Measurements from ENCODE around the gene NTRK1.

Gene NTRK1

GRCh38 chr1:156838972-156839371, 21.7 kb upstream of the NTRK1 start:
- DNase-seq: peak in 3 of 5 experiments; percentile 17 to 39 (median 36)

DNA sequence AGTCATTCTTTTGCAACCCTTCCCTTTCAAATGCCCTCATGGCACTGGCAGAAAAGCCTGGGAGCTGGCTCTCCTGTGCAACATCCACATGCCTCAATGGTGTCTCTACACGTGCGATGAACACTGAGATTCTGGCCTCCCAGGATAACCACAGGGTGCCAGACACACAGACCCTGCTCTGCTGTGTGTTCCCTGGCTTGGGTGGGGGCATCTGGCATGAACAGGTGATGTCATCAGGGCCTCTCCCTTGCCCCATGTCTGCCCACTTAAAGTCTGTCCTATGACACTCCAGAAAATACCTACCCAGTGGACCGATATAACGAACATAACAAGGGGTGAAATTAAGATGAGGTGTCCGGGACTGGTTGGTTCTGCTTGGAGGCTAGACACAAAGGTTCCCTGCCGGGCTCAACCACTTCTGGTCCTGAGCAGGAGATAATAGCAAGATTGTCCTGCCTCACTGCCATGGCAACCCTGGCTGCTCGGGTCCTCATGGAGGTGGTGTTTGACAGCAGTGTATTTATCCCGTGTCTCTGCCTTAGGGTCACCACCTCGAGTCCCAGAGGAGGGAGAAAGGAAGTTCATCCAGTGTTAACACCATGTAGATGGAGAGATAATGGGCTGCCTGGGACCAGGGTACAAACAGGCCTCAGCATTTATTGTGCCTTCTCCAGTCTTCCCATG, 21.1 kb upstream of the NTRK1 start:
- no peak for DNase-seq

DNA sequence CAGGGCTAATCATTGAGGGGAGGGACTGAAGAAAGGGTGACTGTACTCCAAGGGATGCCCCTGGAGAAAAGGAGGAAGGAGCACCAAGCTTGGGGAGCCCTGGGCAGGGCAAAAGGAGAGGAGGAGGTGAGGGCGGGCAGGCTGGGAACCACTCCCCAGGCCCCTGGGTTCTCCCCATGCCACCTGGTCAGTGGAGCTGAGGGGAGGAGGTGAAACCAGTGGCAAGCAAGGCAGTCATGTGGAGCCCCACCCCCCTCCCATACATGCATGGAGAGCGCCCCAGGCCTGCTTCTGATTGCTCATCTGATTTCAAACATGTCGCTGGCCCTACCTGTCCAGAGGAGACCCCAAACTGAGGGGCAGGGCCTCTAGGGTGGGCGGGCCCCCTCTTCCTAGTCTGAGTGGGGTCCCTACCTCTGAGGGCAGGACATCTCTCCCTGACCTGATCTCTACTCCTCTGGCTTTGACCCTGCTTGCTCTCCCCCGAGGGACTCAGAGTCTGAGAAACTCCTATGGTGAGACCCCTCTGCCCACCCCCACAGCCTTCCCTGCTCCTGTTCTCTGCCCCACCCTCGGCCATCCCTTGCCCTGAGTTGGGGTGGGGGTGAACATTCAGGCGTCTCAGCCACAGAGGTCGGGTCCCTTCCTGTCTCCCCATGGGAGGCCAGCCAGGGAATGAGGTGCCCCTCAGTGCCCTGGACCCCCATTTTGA, 20.3 kb upstream of the NTRK1 start:
- DNase-seq: no peak

GRCh38 chr1:156840898-156841279, 19.8 kb upstream of the NTRK1 start:
- DNase-seq: no peak

DNA sequence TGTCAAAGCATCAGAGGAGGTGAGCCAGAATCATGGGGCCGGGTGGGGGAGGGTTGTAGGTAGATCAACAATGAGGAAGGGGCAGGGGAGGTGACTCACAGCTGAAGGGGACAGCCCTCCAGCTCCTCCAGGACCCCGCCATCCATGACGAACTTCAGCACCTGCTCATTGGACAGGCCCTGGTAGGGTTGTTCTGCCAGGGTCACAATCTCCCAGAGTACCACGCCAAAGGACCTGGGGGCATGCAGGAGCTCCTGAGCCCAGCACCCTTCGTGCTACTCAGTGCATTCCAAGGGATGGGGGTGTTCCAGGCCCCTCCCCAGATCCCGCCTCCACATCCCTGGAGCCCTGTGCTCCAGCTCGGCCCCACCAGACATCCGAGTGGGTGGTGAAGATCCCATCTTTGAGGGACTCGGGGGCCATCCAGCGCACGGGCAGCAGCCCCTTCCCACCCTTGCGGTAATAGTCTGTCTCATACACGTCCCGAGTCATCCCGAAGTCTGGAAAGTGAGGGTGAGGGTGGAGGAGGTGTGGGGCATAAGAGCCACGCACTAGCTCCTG, 19.3 kb upstream of the NTRK1 start:
- DNase-seq: no peak

DNA sequence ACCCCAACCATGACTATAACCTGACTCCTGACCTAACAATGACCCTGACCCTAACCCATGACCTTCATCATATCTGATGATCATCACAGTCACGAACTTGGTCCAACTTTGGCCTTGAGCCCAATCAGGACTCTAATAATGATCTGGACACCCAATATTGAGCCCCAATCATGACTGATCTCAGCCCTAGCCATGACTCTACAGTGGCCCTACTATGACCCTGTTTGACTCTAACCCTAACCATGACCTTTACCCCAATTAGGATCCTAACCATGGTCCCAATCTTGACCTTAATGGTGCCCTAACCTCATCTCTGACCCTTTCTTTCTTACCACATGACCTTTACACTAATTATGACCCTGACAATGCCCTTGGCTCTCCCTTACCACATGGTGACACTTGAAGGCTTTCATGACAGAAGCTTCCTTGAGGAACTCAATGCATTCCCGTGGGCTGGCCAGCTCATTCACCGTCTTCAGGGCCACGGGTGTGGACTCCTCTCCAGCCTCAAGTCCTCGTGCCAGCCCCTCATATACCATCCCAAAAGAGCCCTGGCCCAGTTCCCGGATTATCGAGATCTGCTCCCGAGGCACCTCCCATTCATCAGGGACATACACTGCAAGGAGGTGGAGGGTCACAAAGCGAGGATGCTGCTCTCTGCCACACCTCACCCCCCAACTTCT, 17.9 kb upstream of the NTRK1 start:
- DNase-seq: no peak

- no peak for DNase-seq
Measured at GRCh38 chr1:156844102-156844501, 16.6 kb upstream of the NTRK1 start.

DNA sequence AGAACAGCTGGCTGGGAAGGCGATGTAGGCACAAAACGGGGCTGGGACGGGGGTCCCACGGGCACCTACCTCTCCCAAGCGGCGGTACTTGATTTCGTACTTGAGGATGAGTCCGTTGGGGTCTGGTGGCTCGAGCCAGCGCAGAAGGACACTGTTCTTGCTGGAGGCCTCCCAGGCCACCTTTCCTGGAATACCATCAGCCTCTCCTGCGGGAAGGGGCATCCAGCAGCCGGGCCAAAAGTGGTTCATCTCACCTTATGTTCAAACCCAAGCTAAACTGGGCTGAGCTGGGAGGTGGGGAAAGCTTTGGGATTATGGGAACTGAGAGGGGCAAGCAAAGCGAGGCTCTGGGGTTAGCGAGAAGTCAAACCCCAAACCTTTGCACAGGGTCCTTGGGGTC, 16.0 kb upstream of the NTRK1 start:
- DNase-seq: no peak

GRCh38 chr1:156845055-156845952, 15.4 kb upstream of the NTRK1 start:
- DNase-seq: peak in 3 of 5 experiments; percentile 23 to 39 (median 25)

DNA sequence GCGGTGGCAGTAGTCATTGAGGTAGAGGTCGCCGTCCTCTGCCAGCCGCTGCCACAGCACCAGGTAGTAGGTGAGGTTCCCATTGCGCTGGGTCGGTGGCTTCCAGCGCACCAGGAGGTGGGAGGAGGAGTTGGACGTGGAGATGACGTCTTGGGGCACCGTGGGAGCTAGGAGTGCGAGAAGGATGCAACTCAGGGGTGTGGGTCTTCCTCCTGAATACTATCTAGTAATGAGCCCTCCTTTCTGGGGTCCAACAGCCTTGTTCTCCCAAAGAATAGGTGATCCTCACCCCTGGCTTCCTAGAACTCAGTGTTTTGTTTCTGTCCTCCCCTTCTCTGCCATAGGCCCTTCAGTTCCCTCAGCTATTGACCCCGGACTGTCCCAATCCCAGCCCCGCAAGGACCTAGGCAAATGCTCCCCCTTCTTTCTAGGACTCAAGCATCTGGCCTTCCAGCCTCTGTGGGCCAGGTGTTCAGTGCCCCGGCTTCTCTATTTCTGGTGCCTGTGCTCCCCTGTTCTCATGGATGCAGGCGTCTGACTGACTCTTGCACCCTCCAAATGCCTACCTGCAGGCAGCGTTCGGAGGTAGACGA, 14.6 kb upstream of the NTRK1 start:
- DNase-seq: no peak

GRCh38 chr1:156846643-156847042, 14.0 kb upstream of the NTRK1 start:
- DNase-seq: no peak

DNA sequence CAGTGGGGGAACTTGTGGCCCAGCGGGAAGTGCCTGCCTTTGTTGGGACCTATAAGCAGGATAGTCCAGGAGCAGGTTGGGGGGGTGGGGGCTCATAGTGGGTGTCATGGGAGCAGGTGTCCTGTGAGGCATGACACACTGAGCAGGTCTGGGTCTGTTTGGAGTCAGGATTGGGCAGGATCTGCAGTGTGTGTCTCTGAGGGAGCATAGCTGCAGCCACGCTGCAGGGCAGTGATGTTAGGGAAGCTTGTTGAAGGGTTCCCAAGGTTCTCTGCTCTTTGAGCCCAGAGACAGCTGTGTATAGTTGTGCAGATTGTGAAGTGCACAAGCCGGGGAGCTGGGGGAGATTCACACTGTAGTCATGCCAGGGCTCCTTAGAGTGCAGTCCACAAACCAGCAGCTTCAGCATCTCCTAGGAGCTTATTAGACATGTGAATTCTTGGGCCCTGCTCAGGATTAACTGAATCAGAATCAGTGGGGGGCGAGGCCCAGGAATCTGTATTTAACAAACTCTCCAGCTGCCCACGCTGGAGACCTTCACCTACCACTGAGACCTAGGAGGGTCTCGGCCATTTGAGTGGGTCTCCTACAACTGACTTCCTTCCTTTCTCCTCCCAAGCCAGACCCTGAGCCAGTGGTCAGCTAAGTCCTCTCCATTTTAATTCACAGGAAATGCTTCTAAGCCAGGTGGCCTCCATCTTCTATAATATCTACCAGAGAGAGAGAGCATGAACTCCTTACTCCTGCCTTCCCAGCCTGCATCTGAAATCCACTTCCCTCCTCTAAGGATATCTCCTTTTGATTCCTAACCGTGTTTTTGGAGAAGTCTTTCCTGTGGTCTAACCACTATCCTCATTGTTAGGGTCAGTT, 12.8 kb upstream of the NTRK1 start:
- no peak for DNase-seq

GRCh38 chr1:156848461-156849150, 12.1 kb upstream of the NTRK1 start:
- peak; percentile 30 to 86 (median 51) for DNase-seq

DNA sequence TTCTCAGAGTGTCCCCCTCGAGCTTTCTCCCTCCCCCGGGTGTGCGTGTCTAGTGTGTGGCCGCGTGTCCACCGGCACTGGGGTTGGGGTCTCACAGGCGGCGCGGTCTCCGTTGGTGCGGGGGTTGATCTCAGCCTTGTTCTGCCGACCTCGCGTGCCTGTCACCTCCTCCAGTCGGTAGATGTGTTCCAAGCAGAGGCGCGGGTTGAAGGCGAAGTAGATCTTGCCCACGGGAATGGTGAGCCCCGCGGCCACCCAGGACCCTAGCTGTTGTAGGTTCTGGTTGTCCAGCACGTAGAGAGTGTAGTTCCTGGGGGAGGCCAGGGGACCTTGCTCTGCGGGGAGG, 11.5 kb upstream of the NTRK1 start:
- no peak for DNase-seq

DNA sequence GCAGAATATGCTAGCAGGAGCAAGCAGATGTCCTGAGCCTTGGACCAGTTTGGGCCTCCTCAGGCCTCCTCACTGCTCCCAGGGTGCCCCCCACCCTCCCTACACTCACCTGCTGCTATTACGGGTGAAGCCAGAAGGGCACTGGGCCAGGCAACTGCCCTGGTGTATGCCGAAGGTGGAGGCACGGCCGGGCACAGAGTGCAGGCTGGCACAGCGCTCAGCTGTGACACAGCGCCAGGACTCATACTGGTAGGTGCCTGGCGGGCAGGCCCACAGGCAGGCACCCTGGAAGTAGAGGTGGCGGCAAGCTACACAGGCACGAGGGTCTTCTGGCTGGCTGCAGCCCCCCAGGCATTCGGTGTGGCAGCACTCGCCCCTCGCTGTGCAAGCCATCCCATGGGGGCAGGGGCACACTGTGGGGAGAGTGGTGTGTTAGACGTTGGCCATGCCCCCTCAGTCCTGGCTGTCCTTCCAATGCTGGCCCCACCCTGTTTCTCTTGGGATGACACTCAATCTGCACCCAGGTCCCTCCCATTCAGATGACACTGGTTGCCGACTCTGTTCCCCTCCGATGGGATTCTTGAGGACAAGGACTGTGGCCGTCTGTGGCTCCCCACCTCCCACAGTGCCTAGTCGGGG, 8.8 kb upstream of the NTRK1 start:
- DNase-seq: no peak

- no peak for DNase-seq
Measured at GRCh38 chr1:156852418-156852874, 8.2 kb upstream of the NTRK1 start.

DNA sequence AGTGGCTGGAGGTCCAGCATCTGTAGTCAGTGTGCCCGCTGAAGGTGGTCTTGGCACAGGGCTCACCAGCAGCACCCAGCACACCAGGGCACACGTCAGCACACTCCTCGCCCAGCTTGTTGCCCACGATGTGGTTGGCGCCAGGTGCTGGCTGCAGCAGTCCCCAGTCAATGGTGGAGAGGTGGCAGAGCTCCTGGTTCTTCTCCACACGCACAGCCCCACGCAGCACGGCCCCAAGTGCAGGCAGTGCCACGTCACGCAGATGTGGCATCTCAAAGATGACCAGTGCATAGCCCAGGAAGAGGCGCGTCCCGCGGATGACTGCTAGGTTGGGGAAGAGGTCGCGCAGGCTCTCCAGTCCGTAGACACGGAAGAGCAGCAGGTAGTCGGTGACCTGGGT, 6.9 kb upstream of the NTRK1 start:
- DNase-seq: no peak

GRCh38 chr1:156854634-156855033, 6.0 kb upstream of the NTRK1 start:
- DNase-seq: no peak

DNA sequence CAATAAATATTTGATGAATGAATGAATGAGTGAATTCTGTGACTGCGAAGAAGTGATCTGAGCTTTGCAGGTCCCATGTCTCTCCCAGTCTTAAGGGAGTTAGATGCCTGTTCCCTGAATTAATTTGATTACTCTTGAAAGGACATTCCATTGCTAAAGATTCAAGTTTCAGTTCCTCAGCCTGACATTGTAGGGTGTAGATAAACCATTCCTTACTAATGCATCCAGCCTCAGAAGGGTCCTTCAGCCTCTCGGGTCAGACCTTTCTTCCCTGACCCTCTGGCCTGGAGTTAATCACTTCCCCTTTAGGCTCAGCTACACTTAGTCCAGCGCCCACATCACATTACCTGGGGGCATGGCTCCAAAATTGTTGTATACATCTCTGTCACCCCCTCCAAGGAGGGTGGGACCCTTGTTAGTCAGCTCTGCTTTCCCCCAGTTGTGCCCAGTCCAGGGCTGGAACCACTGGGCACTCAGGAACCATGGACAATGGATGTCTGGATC, 4.3 kb upstream of the NTRK1 start:
- no peak for DNase-seq

DNA sequence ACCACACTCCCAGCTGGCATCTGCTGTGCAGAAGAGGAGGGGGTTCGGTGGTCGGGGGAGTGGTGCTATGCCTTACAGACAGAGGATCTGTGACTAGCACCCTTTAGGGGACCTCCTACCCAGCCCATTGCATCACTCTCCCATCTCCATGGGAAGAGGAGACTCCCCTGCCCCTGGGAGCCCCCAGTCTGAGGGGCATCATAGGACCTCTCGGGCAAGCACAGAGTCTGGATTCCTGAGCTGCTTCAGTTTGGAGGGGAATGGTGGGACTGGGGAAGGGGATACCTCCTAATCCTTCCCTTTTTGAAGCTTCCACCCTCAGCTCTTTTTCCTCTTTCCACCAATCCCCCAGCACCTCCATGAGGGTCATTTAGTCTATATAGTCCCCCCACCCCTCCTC, 3.1 kb upstream of the NTRK1 start:
- DNase-seq: no peak
